T follicular helper cell (primary cell): ENCODE results near the gene DNAH7.
"Not testable (repeated sequence)": the region's sequence is repeated elsewhere in the genome, so short reads cannot be mapped to it uniquely, and the experiment has no call there.

ENCODE experiments used
- DNase-seq: peaks from one replicate; pipeline ENCODE4 v3.0.0-alpha.2; 2020; ENCODE audit warnings: low read depth

Gene DNAH7

GRCh38 chr2:195721042-195721441 lies 347.6 kb downstream of the DNAH7 start:
- DNase-seq, result no peak

GRCh38 chr2:195716466-195716865 lies 352.2 kb downstream of the DNAH7 start:
- no peak for DNase-seq

GRCh38 chr2:195711478-195711877 lies 357.2 kb downstream of the DNAH7 start:
- DNase-seq, result no peak

- DNase-seq, result no peak
Measured at GRCh38 chr2:195709901-195710806, 358.5 kb downstream of the DNAH7 start.

- no peak for DNase-seq
Measured at GRCh38 chr2:195706161-195706900, 362.3 kb downstream of the DNAH7 start.

- no peak for DNase-seq
Measured at GRCh38 chr2:195700480-195700879, 368.2 kb downstream of the DNAH7 start.

- no peak for DNase-seq
Measured at GRCh38 chr2:195697681-195698220, 370.9 kb downstream of the DNAH7 start.

GRCh38 chr2:195696012-195696411 lies 372.6 kb downstream of the DNAH7 start:
- DNase-seq, result no peak

- no peak for DNase-seq
Measured at GRCh38 chr2:195695002-195695631, 373.5 kb downstream of the DNAH7 start.

GRCh38 chr2:195694553-195694952 lies 374.1 kb downstream of the DNAH7 start:
- DNase-seq, result no peak

GRCh38 chr2:195692531-195692930 lies 376.1 kb downstream of the DNAH7 start:
- not testable (repeated sequence) for DNase-seq
